HepG2 (cell line): ENCODE results near the gene CYTH1.

Source experiments
- CEBPZ ChIP-seq: IDR thresholded peaks from 2 replicates; pipeline ENCODE4 v1.6.1; 2012; ENCODE audit warnings: low read length, improper control_type of control experiment
- EP300 ChIP-seq, 3 experiments: sonication (generic) in 1 of 3; formaldehyde crosslinking in 1 of 3; IDR thresholded peaks; 2 replicates each; pipeline versions ENCODE4 v1.5.1 to v1.6.1; 2011 to 2020; ENCODE audit warnings: low read depth in 2 of 3, low read length in 2 of 3, borderline replicate concordance in 1 of 3, improper control_type of control experiment in 1 of 3, mild to moderate bottlenecking in 1 of 3, missing genetic modification reagents in 1 of 3, moderate library complexity in 1 of 3
- HDAC2 ChIP-seq: sonication (generic); formaldehyde crosslinking; IDR thresholded peaks from 2 replicates; pipeline ENCODE4 v1.4.0; 2020; ENCODE audit warnings: missing genetic modification reagents
- MIXL1 ChIP-seq: IDR thresholded peaks from 2 replicates; pipeline ENCODE4 v1.6.1; 2016
- MTA3 ChIP-seq: sonication (generic); formaldehyde crosslinking; IDR thresholded peaks from 2 replicates; pipeline ENCODE4 v1.4.0; 2020; ENCODE audit warnings: missing genetic modification reagents
- UBTF ChIP-seq: sonication (generic); formaldehyde crosslinking; IDR thresholded peaks from 2 replicates; pipeline ENCODE4 v1.4.0; 2020; ENCODE audit warnings: mild to moderate bottlenecking, missing genetic modification reagents

- TF ChIP-seq CEBPZ (no peak), UBTF (CRISPR knock-in tag) (no peak), EP300 (IDR thresholded peaks at IDR 0.05; ENCODE audit: low read depth in 2 of 2, low read length in 2 of 2) (no peak), EP300 (CRISPR knock-in tag; IDR thresholded peaks at IDR 0.05; ENCODE audit: borderline replicate concordance) (no peak), HDAC2 (CRISPR knock-in tag) (no peak), MTA3 (CRISPR knock-in tag) (no peak), MIXL1 (CRISPR knock-in tag) (no peak)
These were observed 46.6 kb upstream of the CYTH1 start for GRCh38 chr17:78828470-78829185.
